Measurements from ENCODE around the gene GTF2IRD1. TPM values are rescaled to one million over a fixed set of nuclear protein-coding genes. Genes with fewer than 3 reads are reported as not detected.

GTF2IRD1 gene
- total and polyA plus RNA-seq, 2 of the 13 experiments (the other 11 are each of a cell fraction or from before 2014, with no cell fraction given), result 16.5 to 26.7 TPM

DNA sequence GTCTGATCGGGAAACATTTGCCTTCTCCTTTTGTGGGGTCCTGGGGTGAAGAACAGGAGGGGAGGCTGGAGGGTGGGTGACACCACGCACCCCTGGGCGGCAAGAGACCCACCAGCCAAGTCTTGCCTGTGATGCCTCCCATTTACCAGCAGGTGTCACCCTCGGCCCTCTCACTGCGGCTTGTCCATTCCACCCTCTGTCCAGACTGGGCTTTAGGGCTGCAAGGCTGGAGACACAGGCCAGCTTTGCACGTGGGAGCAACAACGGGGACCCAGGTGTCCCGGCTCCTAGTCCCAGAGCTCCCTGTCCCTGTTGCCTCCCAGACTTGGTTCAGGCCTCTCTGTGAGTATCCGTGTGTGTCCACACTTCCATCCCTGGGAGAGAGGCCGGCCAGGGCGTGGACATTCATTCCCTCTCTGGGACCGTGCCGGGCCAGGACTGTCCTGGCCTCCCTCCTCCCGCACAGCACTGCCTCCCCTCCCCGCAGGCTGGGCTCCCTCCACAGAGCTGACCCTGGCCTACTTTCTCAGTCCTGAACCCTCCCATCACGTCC is 36.2 kb upstream of the GTF2IRD1 start (continued):
- TF ChIP-seq SALL1 (CRISPR knock-in tag; IDR thresholded peaks at IDR 0.05) (peak; percentile 54), PPARG (CRISPR knock-in tag; conservative IDR thresholded peaks at IDR 0.05) (no peak), AGO2 (optimal IDR thresholded peaks at IDR 0.05; ENCODE audit: low read depth, low read length) (no peak), ZNF670 (CRISPR knock-in tag; IDR thresholded peaks at IDR 0.05; ENCODE audit: borderline replicate concordance) (no peak), JUND (CRISPR knock-in tag; IDR thresholded peaks at IDR 0.05) (no peak), ZNF331 (CRISPR knock-in tag; IDR thresholded peaks at IDR 0.05) (no peak), MBD4 (IDR thresholded peaks at IDR 0.05; ENCODE audit: borderline replicate concordance, low read length) (no peak), ESRRA (CRISPR knock-in tag; IDR thresholded peaks at IDR 0.05; ENCODE audit: low read depth) (no peak), PHB2 (IDR thresholded peaks at IDR 0.05; ENCODE audit: partially characterized antibody) (no peak), PHF8 (CRISPR knock-in tag; IDR thresholded peaks at IDR 0.05) (no peak; the same call in 1 of the 2 replicates), HDAC6 (IDR thresholded peaks at IDR 0.05; ENCODE audit: low read depth, low read length) (no peak), ERF (CRISPR knock-in tag; IDR thresholded peaks at IDR 0.05) (0 out of 2 replicates have a peak, but pooled peaks have one; percentile 43), ZNF704 (CRISPR knock-in tag; IDR thresholded peaks at IDR 0.05; ENCODE audit: borderline replicate concordance) (no peak), AGO1 (IDR thresholded peaks at IDR 0.05; ENCODE audit: low read depth, low read length, poor library complexity, severe bottlenecking) (no peak), RORA (CRISPR knock-in tag; IDR thresholded peaks at IDR 0.05) (no peak), HDAC2 (CRISPR knock-in tag; IDR thresholded peaks at IDR 0.05) (no peak), AKAP8 (CRISPR knock-in tag; IDR thresholded peaks at IDR 0.05) (no peak), ZIK1 (CRISPR knock-in tag; IDR thresholded peaks at IDR 0.05; ENCODE audit: borderline replicate concordance, low read depth) (no peak), MYC (CRISPR knock-in tag; IDR thresholded peaks at IDR 0.05; ENCODE audit: borderline replicate concordance) (peak; percentile 54; the same call in 1 of the 2 replicates), MIER2 (CRISPR knock-in tag; IDR thresholded peaks at IDR 0.05) (no peak), ZNF3 (CRISPR knock-in tag; IDR thresholded peaks at IDR 0.05) (no peak), MXI1 (IDR thresholded peaks at IDR 0.05; ENCODE audit: borderline replicate concordance, low read depth, low read length) (no peak), MYNN (CRISPR knock-in tag; IDR thresholded peaks at IDR 0.05; ENCODE audit: low read depth) (no peak)
- TF ChIP-seq, protein P1, sequence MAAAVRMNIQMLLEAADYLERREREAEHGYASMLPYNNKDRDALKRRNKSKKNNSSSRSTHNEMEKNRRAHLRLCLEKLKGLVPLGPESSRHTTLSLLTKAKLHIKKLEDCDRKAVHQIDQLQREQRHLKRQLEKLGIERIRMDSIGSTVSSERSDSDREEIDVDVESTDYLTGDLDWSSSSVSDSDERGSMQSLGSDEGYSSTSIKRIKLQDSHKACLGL (CRISPR knock-in tag; IDR thresholded peaks at IDR 0.05), result no peak; the same call in 1 of the 2 replicates
- TF ChIP-seq, protein P2, sequence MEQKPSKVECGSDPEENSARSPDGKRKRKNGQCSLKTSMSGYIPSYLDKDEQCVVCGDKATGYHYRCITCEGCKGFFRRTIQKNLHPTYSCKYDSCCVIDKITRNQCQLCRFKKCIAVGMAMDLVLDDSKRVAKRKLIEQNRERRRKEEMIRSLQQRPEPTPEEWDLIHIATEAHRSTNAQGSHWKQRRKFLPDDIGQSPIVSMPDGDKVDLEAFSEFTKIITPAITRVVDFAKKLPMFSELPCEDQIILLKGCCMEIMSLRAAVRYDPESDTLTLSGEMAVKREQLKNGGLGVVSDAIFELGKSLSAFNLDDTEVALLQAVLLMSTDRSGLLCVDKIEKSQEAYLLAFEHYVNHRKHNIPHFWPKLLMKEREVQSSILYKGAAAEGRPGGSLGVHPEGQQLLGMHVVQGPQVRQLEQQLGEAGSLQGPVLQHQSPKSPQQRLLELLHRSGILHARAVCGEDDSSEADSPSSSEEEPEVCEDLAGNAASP (CRISPR knock-in tag; IDR thresholded peaks at IDR 0.05; ENCODE audit: borderline replicate concordance), result no peak
- TF ChIP-seq, protein P3, sequence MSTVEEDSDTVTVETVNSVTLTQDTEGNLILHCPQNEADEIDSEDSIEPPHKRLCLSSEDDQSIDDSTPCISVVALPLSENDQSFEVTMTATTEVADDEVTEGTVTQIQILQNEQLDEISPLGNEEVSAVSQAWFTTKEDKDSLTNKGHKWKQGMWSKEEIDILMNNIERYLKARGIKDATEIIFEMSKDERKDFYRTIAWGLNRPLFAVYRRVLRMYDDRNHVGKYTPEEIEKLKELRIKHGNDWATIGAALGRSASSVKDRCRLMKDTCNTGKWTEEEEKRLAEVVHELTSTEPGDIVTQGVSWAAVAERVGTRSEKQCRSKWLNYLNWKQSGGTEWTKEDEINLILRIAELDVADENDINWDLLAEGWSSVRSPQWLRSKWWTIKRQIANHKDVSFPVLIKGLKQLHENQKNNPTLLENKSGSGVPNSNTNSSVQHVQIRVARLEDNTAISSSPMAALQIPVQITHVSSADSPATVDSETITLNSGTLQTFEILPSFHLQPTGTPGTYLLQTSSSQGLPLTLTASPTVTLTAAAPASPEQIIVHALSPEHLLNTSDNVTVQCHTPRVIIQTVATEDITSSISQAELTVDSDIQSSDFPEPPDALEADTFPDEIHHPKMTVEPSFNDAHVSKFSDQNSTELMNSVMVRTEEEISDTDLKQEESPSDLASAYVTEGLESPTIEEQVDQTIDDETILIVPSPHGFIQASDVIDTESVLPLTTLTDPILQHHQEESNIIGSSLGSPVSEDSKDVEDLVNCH (CRISPR knock-in tag; IDR thresholded peaks at IDR 0.05), result no peak
